Measurements from ENCODE around the gene ITGA5. TPM values are rescaled to one million over a fixed set of nuclear protein-coding genes. Genes with fewer than 3 reads are reported as not detected.

The ITGA5 gene
- total and polyA plus RNA-seq, 9 of the 15 experiments (the other 6 are each of a cell fraction or from before 2014, with no cell fraction given): 9.1 to 82.1 (median 47.4) TPM

GRCh38 chr12:54421175-54421878 is 2.3 kb upstream of the ITGA5 start (continued):
- TF ChIP-seq FOXK2 (conservative IDR thresholded peaks at IDR 0.05 in 1 of 2, IDR thresholded peaks at IDR 0.05 in 1 of 2; ENCODE audit: low read depth in 2 of 2): peak; percentile 59 to 74; a peak in 3 of 4 replicates
- 0 out of 2 replicates have a peak, but pooled peaks have one; percentile 43 for TF ChIP-seq HLTF (IDR thresholded peaks at IDR 0.05)
- no peak for TF ChIP-seq SNRNP70 (optimal IDR thresholded peaks at IDR 0.05; ENCODE audit: low read depth, low read length)
- TF ChIP-seq NFATC3 (IDR thresholded peaks at IDR 0.05): no peak
- TF ChIP-seq, protein P1, sequence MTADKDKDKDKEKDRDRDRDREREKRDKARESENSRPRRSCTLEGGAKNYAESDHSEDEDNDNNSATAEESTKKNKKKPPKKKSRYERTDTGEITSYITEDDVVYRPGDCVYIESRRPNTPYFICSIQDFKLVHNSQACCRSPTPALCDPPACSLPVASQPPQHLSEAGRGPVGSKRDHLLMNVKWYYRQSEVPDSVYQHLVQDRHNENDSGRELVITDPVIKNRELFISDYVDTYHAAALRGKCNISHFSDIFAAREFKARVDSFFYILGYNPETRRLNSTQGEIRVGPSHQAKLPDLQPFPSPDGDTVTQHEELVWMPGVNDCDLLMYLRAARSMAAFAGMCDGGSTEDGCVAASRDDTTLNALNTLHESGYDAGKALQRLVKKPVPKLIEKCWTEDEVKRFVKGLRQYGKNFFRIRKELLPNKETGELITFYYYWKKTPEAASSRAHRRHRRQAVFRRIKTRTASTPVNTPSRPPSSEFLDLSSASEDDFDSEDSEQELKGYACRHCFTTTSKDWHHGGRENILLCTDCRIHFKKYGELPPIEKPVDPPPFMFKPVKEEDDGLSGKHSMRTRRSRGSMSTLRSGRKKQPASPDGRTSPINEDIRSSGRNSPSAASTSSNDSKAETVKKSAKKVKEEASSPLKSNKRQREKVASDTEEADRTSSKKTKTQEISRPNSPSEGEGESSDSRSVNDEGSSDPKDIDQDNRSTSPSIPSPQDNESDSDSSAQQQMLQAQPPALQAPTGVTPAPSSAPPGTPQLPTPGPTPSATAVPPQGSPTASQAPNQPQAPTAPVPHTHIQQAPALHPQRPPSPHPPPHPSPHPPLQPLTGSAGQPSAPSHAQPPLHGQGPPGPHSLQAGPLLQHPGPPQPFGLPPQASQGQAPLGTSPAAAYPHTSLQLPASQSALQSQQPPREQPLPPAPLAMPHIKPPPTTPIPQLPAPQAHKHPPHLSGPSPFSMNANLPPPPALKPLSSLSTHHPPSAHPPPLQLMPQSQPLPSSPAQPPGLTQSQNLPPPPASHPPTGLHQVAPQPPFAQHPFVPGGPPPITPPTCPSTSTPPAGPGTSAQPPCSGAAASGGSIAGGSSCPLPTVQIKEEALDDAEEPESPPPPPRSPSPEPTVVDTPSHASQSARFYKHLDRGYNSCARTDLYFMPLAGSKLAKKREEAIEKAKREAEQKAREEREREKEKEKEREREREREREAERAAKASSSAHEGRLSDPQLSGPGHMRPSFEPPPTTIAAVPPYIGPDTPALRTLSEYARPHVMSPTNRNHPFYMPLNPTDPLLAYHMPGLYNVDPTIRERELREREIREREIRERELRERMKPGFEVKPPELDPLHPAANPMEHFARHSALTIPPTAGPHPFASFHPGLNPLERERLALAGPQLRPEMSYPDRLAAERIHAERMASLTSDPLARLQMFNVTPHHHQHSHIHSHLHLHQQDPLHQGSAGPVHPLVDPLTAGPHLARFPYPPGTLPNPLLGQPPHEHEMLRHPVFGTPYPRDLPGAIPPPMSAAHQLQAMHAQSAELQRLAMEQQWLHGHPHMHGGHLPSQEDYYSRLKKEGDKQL (CRISPR knock-in tag; IDR thresholded peaks at IDR 0.05; ENCODE audit: borderline replicate concordance): no peak
- TF ChIP-seq NFE2 (IDR thresholded peaks at IDR 0.05; ENCODE audit: low read depth): 0 out of 2 replicates have a peak, but pooled peaks have one; percentile 24
- TF ChIP-seq GABPB1 (CRISPR knock-in tag; IDR thresholded peaks at IDR 0.05): 0 out of 2 replicates have a peak, but pooled peaks have one; percentile 7
- 0 out of 2 replicates have a peak, but pooled peaks have one; percentile 26 for TF ChIP-seq FOSL1 (tag; conservative IDR thresholded peaks at IDR 0.05)
- TF ChIP-seq MAZ (CRISPR knock-in tag; conservative IDR thresholded peaks at IDR 0.05 in 1 of 2, IDR thresholded peaks at IDR 0.05 in 1 of 2): peak in 1 of 2 experiments; percentile 29; a peak in 1 of 4 replicates
- TF ChIP-seq, protein P2, sequence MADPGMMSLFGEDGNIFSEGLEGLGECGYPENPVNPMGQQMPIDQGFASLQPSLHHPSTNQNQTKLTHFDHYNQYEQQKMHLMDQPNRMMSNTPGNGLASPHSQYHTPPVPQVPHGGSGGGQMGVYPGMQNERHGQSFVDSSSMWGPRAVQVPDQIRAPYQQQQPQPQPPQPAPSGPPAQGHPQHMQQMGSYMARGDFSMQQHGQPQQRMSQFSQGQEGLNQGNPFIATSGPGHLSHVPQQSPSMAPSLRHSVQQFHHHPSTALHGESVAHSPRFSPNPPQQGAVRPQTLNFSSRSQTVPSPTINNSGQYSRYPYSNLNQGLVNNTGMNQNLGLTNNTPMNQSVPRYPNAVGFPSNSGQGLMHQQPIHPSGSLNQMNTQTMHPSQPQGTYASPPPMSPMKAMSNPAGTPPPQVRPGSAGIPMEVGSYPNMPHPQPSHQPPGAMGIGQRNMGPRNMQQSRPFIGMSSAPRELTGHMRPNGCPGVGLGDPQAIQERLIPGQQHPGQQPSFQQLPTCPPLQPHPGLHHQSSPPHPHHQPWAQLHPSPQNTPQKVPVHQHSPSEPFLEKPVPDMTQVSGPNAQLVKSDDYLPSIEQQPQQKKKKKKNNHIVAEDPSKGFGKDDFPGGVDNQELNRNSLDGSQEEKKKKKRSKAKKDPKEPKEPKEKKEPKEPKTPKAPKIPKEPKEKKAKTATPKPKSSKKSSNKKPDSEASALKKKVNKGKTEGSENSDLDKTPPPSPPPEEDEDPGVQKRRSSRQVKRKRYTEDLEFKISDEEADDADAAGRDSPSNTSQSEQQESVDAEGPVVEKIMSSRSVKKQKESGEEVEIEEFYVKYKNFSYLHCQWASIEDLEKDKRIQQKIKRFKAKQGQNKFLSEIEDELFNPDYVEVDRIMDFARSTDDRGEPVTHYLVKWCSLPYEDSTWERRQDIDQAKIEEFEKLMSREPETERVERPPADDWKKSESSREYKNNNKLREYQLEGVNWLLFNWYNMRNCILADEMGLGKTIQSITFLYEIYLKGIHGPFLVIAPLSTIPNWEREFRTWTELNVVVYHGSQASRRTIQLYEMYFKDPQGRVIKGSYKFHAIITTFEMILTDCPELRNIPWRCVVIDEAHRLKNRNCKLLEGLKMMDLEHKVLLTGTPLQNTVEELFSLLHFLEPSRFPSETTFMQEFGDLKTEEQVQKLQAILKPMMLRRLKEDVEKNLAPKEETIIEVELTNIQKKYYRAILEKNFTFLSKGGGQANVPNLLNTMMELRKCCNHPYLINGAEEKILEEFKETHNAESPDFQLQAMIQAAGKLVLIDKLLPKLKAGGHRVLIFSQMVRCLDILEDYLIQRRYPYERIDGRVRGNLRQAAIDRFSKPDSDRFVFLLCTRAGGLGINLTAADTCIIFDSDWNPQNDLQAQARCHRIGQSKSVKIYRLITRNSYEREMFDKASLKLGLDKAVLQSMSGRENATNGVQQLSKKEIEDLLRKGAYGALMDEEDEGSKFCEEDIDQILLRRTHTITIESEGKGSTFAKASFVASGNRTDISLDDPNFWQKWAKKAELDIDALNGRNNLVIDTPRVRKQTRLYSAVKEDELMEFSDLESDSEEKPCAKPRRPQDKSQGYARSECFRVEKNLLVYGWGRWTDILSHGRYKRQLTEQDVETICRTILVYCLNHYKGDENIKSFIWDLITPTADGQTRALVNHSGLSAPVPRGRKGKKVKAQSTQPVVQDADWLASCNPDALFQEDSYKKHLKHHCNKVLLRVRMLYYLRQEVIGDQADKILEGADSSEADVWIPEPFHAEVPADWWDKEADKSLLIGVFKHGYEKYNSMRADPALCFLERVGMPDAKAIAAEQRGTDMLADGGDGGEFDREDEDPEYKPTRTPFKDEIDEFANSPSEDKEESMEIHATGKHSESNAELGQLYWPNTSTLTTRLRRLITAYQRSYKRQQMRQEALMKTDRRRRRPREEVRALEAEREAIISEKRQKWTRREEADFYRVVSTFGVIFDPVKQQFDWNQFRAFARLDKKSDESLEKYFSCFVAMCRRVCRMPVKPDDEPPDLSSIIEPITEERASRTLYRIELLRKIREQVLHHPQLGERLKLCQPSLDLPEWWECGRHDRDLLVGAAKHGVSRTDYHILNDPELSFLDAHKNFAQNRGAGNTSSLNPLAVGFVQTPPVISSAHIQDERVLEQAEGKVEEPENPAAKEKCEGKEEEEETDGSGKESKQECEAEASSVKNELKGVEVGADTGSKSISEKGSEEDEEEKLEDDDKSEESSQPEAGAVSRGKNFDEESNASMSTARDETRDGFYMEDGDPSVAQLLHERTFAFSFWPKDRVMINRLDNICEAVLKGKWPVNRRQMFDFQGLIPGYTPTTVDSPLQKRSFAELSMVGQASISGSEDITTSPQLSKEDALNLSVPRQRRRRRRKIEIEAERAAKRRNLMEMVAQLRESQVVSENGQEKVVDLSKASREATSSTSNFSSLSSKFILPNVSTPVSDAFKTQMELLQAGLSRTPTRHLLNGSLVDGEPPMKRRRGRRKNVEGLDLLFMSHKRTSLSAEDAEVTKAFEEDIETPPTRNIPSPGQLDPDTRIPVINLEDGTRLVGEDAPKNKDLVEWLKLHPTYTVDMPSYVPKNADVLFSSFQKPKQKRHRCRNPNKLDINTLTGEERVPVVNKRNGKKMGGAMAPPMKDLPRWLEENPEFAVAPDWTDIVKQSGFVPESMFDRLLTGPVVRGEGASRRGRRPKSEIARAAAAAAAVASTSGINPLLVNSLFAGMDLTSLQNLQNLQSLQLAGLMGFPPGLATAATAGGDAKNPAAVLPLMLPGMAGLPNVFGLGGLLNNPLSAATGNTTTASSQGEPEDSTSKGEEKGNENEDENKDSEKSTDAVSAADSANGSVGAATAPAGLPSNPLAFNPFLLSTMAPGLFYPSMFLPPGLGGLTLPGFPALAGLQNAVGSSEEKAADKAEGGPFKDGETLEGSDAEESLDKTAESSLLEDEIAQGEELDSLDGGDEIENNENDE (IDR thresholded peaks at IDR 0.05; ENCODE audit: low read depth, low read length): no peak
